T-cell (primary cell): ENCODE data around the gene NUP58. TPM values are rescaled to one million over a fixed set of nuclear protein-coding genes. Genes with fewer than 3 reads are reported as not detected.

Source experiments
- ATAC-seq, 4 experiments: fragments of 200-7000 bp in 3 of 4; fragments of 150-1000 bp in 1 of 4; cut with Tn5 transposase; replicated peaks in 1 of 4; 1 replicate in 3 of 4; 2 replicates in 1 of 4; pipeline ENCODE4 v1.10.0; 2021; ENCODE audit warnings: moderate library complexity in 3 of 4, mild to moderate bottlenecking in 2 of 4, moderate number of reproducible peaks in 1 of 4
- CTCF ChIA-PET, 2 donors: fragments of 300-600 bp; sonication (Branson Sonifier 250); formaldehyde crosslinking; loops; one replicate each; lab custom pipeline; 2022; ENCODE audit warnings: antibody characterized with exemption in 2 of 2; lab: Charles Lee
- POLR2A ChIA-PET, 2 donors: fragments of 300-600 bp; sonication (Branson Sonifier 250); formaldehyde crosslinking; loops; one replicate each; lab custom pipeline; 2022; ENCODE audit warnings: antibody characterized with exemption in 2 of 2; lab: Charles Lee
- DNase-seq, 35 experiments: peaks; one replicate each; pipeline versions ENCODE4 v3.0.0 to v3.0.0-alpha.2; 2013 to 2023
- H3K27ac ChIP-seq: one replicate; pipeline ENCODE4 v1.5.1; 2013; ENCODE audit warnings: low read length
- H3K27me3 ChIP-seq, 2 experiments: replicated peaks in 1 of 2; 1 replicate in 1 of 2; 2 replicates in 1 of 2; pipeline versions ENCODE4 v1.6.1 to v1.7.0; 2013; ENCODE audit warnings: low read length in 1 of 2, mixed read lengths in 1 of 2; ENCODE audit not compliant: control insufficient read depth in 2 of 2, insufficient read depth in 2 of 2; ENCODE audit errors: extremely low read depth in 1 of 2
- H3K36me3 ChIP-seq, 2 donors: 1 replicate in 1 of 2; 2 replicates in 1 of 2; pipeline versions ENCODE4 v1.6.1 to v1.7.0; 2013; ENCODE audit warnings: low read length in 1 of 2; ENCODE audit not compliant: control insufficient read depth in 2 of 2, insufficient read depth in 1 of 2; ENCODE audit errors: extremely low read depth in 1 of 2
- H3K4me1 ChIP-seq, 2 experiments: 1 replicate in 1 of 2; 2 replicates in 1 of 2; pipeline versions ENCODE4 v1.6.1 to v1.7.0; 2013; ENCODE audit warnings: low read length in 2 of 2, mixed read lengths in 1 of 2; ENCODE audit not compliant: insufficient read depth in 2 of 2, control insufficient read depth in 1 of 2; ENCODE audit errors: extremely low read depth in 1 of 2
- H3K4me3 ChIP-seq, 2 donors: 1 replicate in 1 of 2; 2 replicates in 1 of 2; pipeline versions ENCODE4 v1.5.1 to v1.7.0; 2013; ENCODE audit warnings: mild to moderate bottlenecking in 2 of 2, low read length in 1 of 2, moderate library complexity in 1 of 2; ENCODE audit not compliant: control insufficient read depth in 1 of 2; ENCODE audit errors: extremely low read depth in 1 of 2
- H3K9me3 ChIP-seq: 2 replicates; pipeline ENCODE4 v1.7.0; 2013
- H3K27ac Mint-ChIP-seq, 2 donors: one replicate each; pipeline ENCODE4 v1.8.0; 2020 to 2021; ENCODE audit warnings: mild to moderate bottlenecking in 2 of 2, mixed read lengths in 2 of 2
- H3K27me3 Mint-ChIP-seq, 2 donors: one replicate each; pipeline ENCODE4 v1.8.0; 2021 to 2022; ENCODE audit warnings: mixed read lengths in 2 of 2
- H3K36me3 Mint-ChIP-seq: one replicate; pipeline ENCODE4 v1.8.0; 2021; ENCODE audit warnings: mixed read lengths
- H3K4me1 Mint-ChIP-seq, 3 donors: one replicate each; pipeline ENCODE4 v1.8.0; 2020 to 2022; ENCODE audit warnings: mixed read lengths in 3 of 3, mild to moderate bottlenecking in 1 of 3
- H3K4me3 Mint-ChIP-seq, 3 donors: one replicate each; pipeline ENCODE4 v1.8.0; 2020 to 2022; ENCODE audit warnings: mild to moderate bottlenecking in 3 of 3, mixed read lengths in 3 of 3, moderate library complexity in 3 of 3
- H3K9me3 Mint-ChIP-seq, 3 donors: one replicate each; pipeline ENCODE4 v1.8.0; 2020 to 2022; ENCODE audit warnings: mixed read lengths in 3 of 3
- WGBS: methylation state at CpG from one replicate; pipeline ENCODE4 v1.1.5; 2013; ENCODE audit warnings: missing lambda C conversion rate; ENCODE audit not compliant: insufficient coverage; 5-methylcytosine and 5-hydroxymethylcytosine counted together
- total RNA-seq, 35 experiments: library from RNA in 6 of 35; stranded (reverse) in 6 of 35; fragments of 120-200 nt in 1 of 35; gene quantifications; one replicate each; pipeline versions ENCODE4 v1.2.1 to v1.2.4 and lab custom pipeline; 2013 to 2026

Gene NUP58
- total RNA-seq, 5 donors from 2014 or later (not counting 1 experiment from before 2014, with no cell fraction given), result 33.2 to 59.1 (median 37.3) TPM

- H3K4me3 ChIP-seq, result no peak overlapping the region
Measured at GRCh38 chr13:25267715-25268114, 33.7 kb upstream of the NUP58 start.

GRCh38 chr13:25268561-25268960, 32.9 kb upstream of the NUP58 start:
- H3K9me3 ChIP-seq, result no peaks in the 10 kb centered on the region
- ATAC-seq, result peak in 1 of 4 experiments; percentile 13
- ChIA-PET POLR2A (no interaction called here), CTCF (no interaction called here)
- Mint-ChIP-seq H3K9me3 (no peaks in the 10 kb centered on the region), H3K4me3 (no peak overlapping the region), H3K36me3 (peaks cover 50% of the 10 kb centered on the region), H3K27ac (peak overlapping the region in 1 of 2 donors; percentile 7), H3K27me3 (no peaks in the 10 kb centered on the region), H3K4me1 (peaks cover 14 to 15% (median 14%) of the 10 kb centered on the region in 3 donors)
- no peaks in the 10 kb centered on the region for H3K4me1 ChIP-seq
- no peak for DNase-seq
- H3K4me3 ChIP-seq, result no peak overlapping the region
- H3K27ac ChIP-seq, result no peak overlapping the region
- H3K36me3 ChIP-seq, result peaks cover 6 to 45% of the 10 kb centered on the region in 2 donors
- no peaks in the 10 kb centered on the region for H3K27me3 ChIP-seq
- 100% methylated on average over 2 of the region's 6 CpGs for WGBS

More at GRCh38 chr13:25267715-25268114, 33.7 kb upstream of the NUP58 start:
- DNase-seq, result peak in 1 of 35 experiments; percentile 43
- 100% methylated on average over 1 of the region's 1 CpG for WGBS
- peaks cover 8 to 51% of the 10 kb centered on the region in 2 donors for H3K36me3 ChIP-seq
- ChIA-PET CTCF (interaction anchor here in 1 of 2 donors (1.3 kb wide), 1 partner anchor 19 kb away, joined by 4 read pairs; no protein-coding TSS in a partner anchor), POLR2A (no interaction called here)
- no peaks in the 10 kb centered on the region for H3K9me3 ChIP-seq
- H3K36me3 Mint-ChIP-seq, result peaks cover 49% of the 10 kb centered on the region
- H3K27ac ChIP-seq, result no peak overlapping the region
- H3K27me3 ChIP-seq, result no peaks in the 10 kb centered on the region
- no peaks in the 10 kb centered on the region for H3K27me3 Mint-ChIP-seq
- peak overlapping the region in 1 of 2 donors; percentile 7 for H3K27ac Mint-ChIP-seq
- peak in 2 of 4 experiments; percentile 47 to 74 for ATAC-seq
- H3K9me3 Mint-ChIP-seq, result no peaks in the 10 kb centered on the region
- H3K4me3 Mint-ChIP-seq, result no peak overlapping the region
- H3K4me1 Mint-ChIP-seq, result peaks cover 14 to 15% (median 14%) of the 10 kb centered on the region in 3 donors
- H3K4me1 ChIP-seq, result no peaks in the 10 kb centered on the region

- H3K4me3 ChIP-seq, result no peak overlapping the region
- no CpG with 5 or more reads among the region's 2 CpGs for WGBS
- Mint-ChIP-seq H3K36me3 (peaks cover 7% of the 10 kb centered on the region), H3K27ac (peak overlapping the region in 1 of 2 donors; percentile 8), H3K27me3 (no peaks in the 10 kb centered on the region), H3K4me3 (no peak overlapping the region), H3K9me3 (no peaks in the 10 kb centered on the region), H3K4me1 (peaks cover 47 to 60% (median 55%) of the 10 kb centered on the region in 3 donors)
- no peak for DNase-seq
- POLR2A ChIA-PET, result interaction anchor here (0.7 to 1.8 kb wide), 3 partner anchors 10 to 28 kb away, joined by 3 to 6 read pairs (median 6); no protein-coding TSS in a partner anchor
- peaks cover 4 to 6% of the 10 kb centered on the region in 2 experiments for H3K4me1 ChIP-seq
- H3K27ac ChIP-seq, result no peak overlapping the region
- H3K9me3 ChIP-seq, result no peaks in the 10 kb centered on the region
- peak in 2 of 4 experiments; percentile 21 to 40 for ATAC-seq
- H3K36me3 ChIP-seq, result peaks cover 0 to 16% of the 10 kb centered on the region in 2 donors
- no peaks in the 10 kb centered on the region for H3K27me3 ChIP-seq
- CTCF ChIA-PET, result interaction anchor here in 1 of 2 donors (1.8 kb wide), 1 partner anchor 9 kb away, joined by 8 read pairs; the partner anchor contains the start of gene MTMR6
Measured at GRCh38 chr13:25276748-25277147, 24.7 kb upstream of the NUP58 start.

- H3K4me3 Mint-ChIP-seq, result no peak overlapping the region
- POLR2A ChIA-PET, result no interaction called here
Measured at GRCh38 chr13:25280396-25280795, 21.0 kb upstream of the NUP58 start.

GRCh38 chr13:25281193-25281934, 20.1 kb upstream of the NUP58 start:
- POLR2A ChIA-PET, result no interaction called here
- H3K4me1 ChIP-seq, result peaks cover 19 to 20% of the 10 kb centered on the region in 2 experiments

More at GRCh38 chr13:25280396-25280795, 21.0 kb upstream of the NUP58 start:
- H3K4me1 Mint-ChIP-seq, result peaks cover 81 to 87% (median 86%) of the 10 kb centered on the region in 3 donors
- CTCF ChIA-PET, result interaction anchor here (0.6 to 0.8 kb wide), 3 partner anchors 10 to 31 kb away, joined by 3 read pairs; no protein-coding TSS in a partner anchor
- H3K4me3 ChIP-seq, result no peak overlapping the region
- H3K36me3 Mint-ChIP-seq, result peaks cover 11% of the 10 kb centered on the region
- no peaks in the 10 kb centered on the region for H3K9me3 ChIP-seq
- H3K9me3 Mint-ChIP-seq, result no peaks in the 10 kb centered on the region
- H3K4me1 ChIP-seq, result peaks cover 11 to 13% of the 10 kb centered on the region in 2 experiments
- no peak overlapping the region for H3K27ac ChIP-seq
- no peak for ATAC-seq
- H3K36me3 ChIP-seq, result no peaks in the 10 kb centered on the region
- H3K27ac Mint-ChIP-seq, result no peak overlapping the region
- no peaks in the 10 kb centered on the region for H3K27me3 ChIP-seq
- DNase-seq, result no peak
- H3K27me3 Mint-ChIP-seq, result no peaks in the 10 kb centered on the region

GRCh38 chr13:25281935-25282332, 19.5 kb upstream of the NUP58 start:
- H3K27me3 Mint-ChIP-seq, result no peaks in the 10 kb centered on the region
- no CpG with 5 or more reads among the region's 1 CpG for WGBS
- H3K4me1 Mint-ChIP-seq, result peaks cover 84 to 88% (median 86%) of the 10 kb centered on the region in 3 donors
- ATAC-seq, result no peak
- DNase-seq, result no peak
- Histone ChIP-seq H3K27me3 (no peaks in the 10 kb centered on the region), H3K9me3 (no peaks in the 10 kb centered on the region), H3K36me3 (no peaks in the 10 kb centered on the region), H3K4me1 (peaks cover 19 to 20% of the 10 kb centered on the region in 2 experiments), H3K4me3 (no peak overlapping the region), H3K27ac (no peak overlapping the region)
- H3K36me3 Mint-ChIP-seq, result peaks cover 15% of the 10 kb centered on the region
- peak overlapping the region; percentile 25 to 53 for H3K27ac Mint-ChIP-seq
- POLR2A ChIA-PET, result no interaction called here
- H3K9me3 Mint-ChIP-seq, result no peaks in the 10 kb centered on the region
- CTCF ChIA-PET, result no interaction called here
- H3K4me3 Mint-ChIP-seq, result no peak overlapping the region

More at GRCh38 chr13:25281193-25281934, 20.1 kb upstream of the NUP58 start:
- Mint-ChIP-seq H3K9me3 (no peaks in the 10 kb centered on the region), H3K4me3 (peak overlapping the region in 2 of 3 donors; percentile 21 to 29), H3K36me3 (peaks cover 12% of the 10 kb centered on the region), H3K27me3 (no peaks in the 10 kb centered on the region), H3K27ac (peak overlapping the region; percentile 25 to 58), H3K4me1 (peaks cover 85 to 90% (median 90%) of the 10 kb centered on the region in 3 donors)
- peak; percentile 16 to 47 (median 24) for ATAC-seq
- no peaks in the 10 kb centered on the region for H3K36me3 ChIP-seq
- H3K27ac ChIP-seq, result no peak overlapping the region
- WGBS, result 0% methylated on average over 1 of the region's 4 CpGs
- CTCF ChIA-PET, result interaction anchor here in 1 of 2 donors (0.6 to 0.7 kb wide), 2 partner anchors 30 to 42 kb away, joined by 3 read pairs; no protein-coding TSS in a partner anchor
- H3K27me3 ChIP-seq, result no peaks in the 10 kb centered on the region
- no peak for DNase-seq
- H3K9me3 ChIP-seq, result no peaks in the 10 kb centered on the region
- H3K4me3 ChIP-seq, result no peak overlapping the region
